ENCODE results near the gene CACNA2D3.

GRCh38 chr3:54126551-54126950 lies 4.2 kb downstream of the CACNA2D3 start:
- TF ChIP-seq CTCF (conservative IDR thresholded peaks at IDR 0.05), result no peak
- TF ChIP-seq EZH2 (IDR thresholded peaks at IDR 0.05; ENCODE audit: low read depth), result no peak

All from PC-9 (cell line).